Body of pancreas (tissue), 4 donors: ENCODE data around the gene CNTNAP2. TPM values are rescaled to one million over a fixed set of nuclear protein-coding genes. Genes with fewer than 3 reads are reported as not detected.

Experiments used
- ATAC-seq: fragments of 150-250 bp; one replicate; pipeline ENCODE4 v1.9.1; 2016
- DNase-seq, 4 donors: peaks; one replicate each; pipeline ENCODE4 v3.0.0-alpha.2; 2019
- H3K27ac ChIP-seq, 4 donors: fragments of 200-600 bp; sonication (generic); 1 replicate in 3 of 4; 2 replicates in 1 of 4; pipeline versions ENCODE4 v1.5.1 to v1.6.1; 2016 to 2019; ENCODE audit warnings: mild to moderate bottlenecking in 1 of 4, mixed read lengths in 1 of 4, moderate library complexity in 1 of 4
- H3K27me3 ChIP-seq, 2 donors: fragments of 200-600 bp; sonication (generic); one replicate each; pipeline ENCODE4 v1.6.0; 2016; ENCODE audit warnings: mild to moderate bottlenecking in 1 of 2
- H3K36me3 ChIP-seq, 2 donors: fragments of 200-600 bp; sonication (generic); replicated peaks in 1 of 2; 2 replicates each; pipeline ENCODE4 v1.5.1; 2016; ENCODE audit warnings: low read depth in 2 of 2; ENCODE audit not compliant: insufficient read depth in 1 of 2
- H3K4me1 ChIP-seq: fragments of 200-600 bp; sonication (generic); one replicate; pipeline ENCODE4 v1.6.0; 2016
- H3K4me3 ChIP-seq, 2 donors: fragments of 200-600 bp; sonication (generic); 1 replicate in 1 of 2; 2 replicates in 1 of 2; pipeline ENCODE4 v1.5.1; 2016 to 2019
- H3K9me3 ChIP-seq, 3 donors: fragments of 200-600 bp; sonication (generic); 1 replicate in 2 of 3; 2 replicates in 1 of 3; pipeline ENCODE4 v1.5.1; 2016
- CTCF ChIP-seq, 7 experiments: fragments of 450-650 bp in 4 of 7; fragments of 200-600 bp in 3 of 7; sonication (generic) in 3 of 7; IDR thresholded peaks; one replicate each; pipeline ENCODE4 v1.5.1; 2016 to 2019; ENCODE audit warnings: antibody characterized with exemption in 7 of 7
- POLR2A ChIP-seq, 3 donors: fragments of 450-650 bp; IDR thresholded peaks; one replicate each; pipeline ENCODE4 v1.6.1; 2016; ENCODE audit warnings: antibody characterized with exemption in 3 of 3, mild to moderate bottlenecking in 2 of 3
- WGBS, 2 donors: methylation state at CpG; one replicate each; pipeline ENCODE4 v1.1.5; 2017; 5-methylcytosine and 5-hydroxymethylcytosine counted together
- intact Hi-C: fragments of 100-400 bp; cut with DNase I; formaldehyde crosslinking; loops from one replicate; pipeline ENCODE4 v1.15.1; 2023
- total RNA-seq, 2 donors: library from RNA; depleted of rRNA; stranded (reverse); fragments of >200 nt; gene quantifications; one replicate each; pipeline ENCODE4 v1.1.0, GENCODE V29; 2016

The CNTNAP2 gene
- total RNA-seq, 2 donors from 2014 or later: 1.0 TPM; not detected in 1

GRCh38 chr7:147915781-147916180 lies 1799.2 kb downstream of the CNTNAP2 start:
- no peak overlapping the region for H3K27ac ChIP-seq
- WGBS, 2 donors: 28 to 32% methylated on average over 4 of the region's 4 CpGs
- H3K36me3 ChIP-seq: no peaks in the 10 kb centered on the region
- intact Hi-C loops: no loop called here
- no peaks in the 10 kb centered on the region for H3K9me3 ChIP-seq
- no peaks in the 10 kb centered on the region for H3K27me3 ChIP-seq
- no peaks in the 10 kb centered on the region for H3K4me1 ChIP-seq
- TF ChIP-seq CTCF (IDR thresholded peaks at IDR 0.05): no peak
- TF ChIP-seq POLR2A (IDR thresholded peaks at IDR 0.05): no peak
- no peak overlapping the region for H3K4me3 ChIP-seq
- no peak for ATAC-seq
- DNase-seq: no peak

- intact Hi-C loops: no loop called here
- H3K36me3 ChIP-seq: no peaks in the 10 kb centered on the region
- H3K27me3 ChIP-seq: no peaks in the 10 kb centered on the region
- no peaks in the 10 kb centered on the region for H3K9me3 ChIP-seq
- no peak for DNase-seq
- ATAC-seq: no peak
- no peak overlapping the region for H3K4me3 ChIP-seq
- no peak overlapping the region for H3K27ac ChIP-seq
- H3K4me1 ChIP-seq: no peaks in the 10 kb centered on the region
- 59 to 65% methylated on average over 4 of the region's 4 CpGs for WGBS, 2 donors
- TF ChIP-seq CTCF (IDR thresholded peaks at IDR 0.05) (no peak), POLR2A (IDR thresholded peaks at IDR 0.05) (no peak)
Measured at GRCh38 chr7:147916573-147916972, 1800.0 kb downstream of the CNTNAP2 start.

GRCh38 chr7:147923841-147924240 lies 1807.2 kb downstream of the CNTNAP2 start:
- WGBS, 2 donors: 88 to 97% methylated on average over 3 of the region's 3 CpGs
- intact Hi-C loops: no loop called here
- TF ChIP-seq CTCF (IDR thresholded peaks at IDR 0.05) (no peak), POLR2A (IDR thresholded peaks at IDR 0.05) (no peak)

GRCh38 chr7:147937428-147937827 lies 1820.8 kb downstream of the CNTNAP2 start:
- no peak for TF ChIP-seq POLR2A (IDR thresholded peaks at IDR 0.05)
- TF ChIP-seq CTCF (IDR thresholded peaks at IDR 0.05): no peak
- H3K36me3 ChIP-seq: no peaks in the 10 kb centered on the region
- no peak overlapping the region for H3K4me3 ChIP-seq
- no peaks in the 10 kb centered on the region for H3K4me1 ChIP-seq
- no peaks in the 10 kb centered on the region for H3K27me3 ChIP-seq
- no peaks in the 10 kb centered on the region for H3K9me3 ChIP-seq
- DNase-seq (no peak), ATAC-seq (no peak)
- intact Hi-C loops: no loop called here
- 65 to 67% methylated on average over 4 of the region's 4 CpGs for WGBS, 2 donors
- no peak overlapping the region for H3K27ac ChIP-seq

More at GRCh38 chr7:147923841-147924240, 1807.2 kb downstream of the CNTNAP2 start:
- Histone ChIP-seq H3K9me3 (no peaks in the 10 kb centered on the region), H3K4me1 (no peaks in the 10 kb centered on the region), H3K27ac (no peak overlapping the region), H3K36me3 (no peaks in the 10 kb centered on the region), H3K27me3 (no peaks in the 10 kb centered on the region), H3K4me3 (no peak overlapping the region)
- no peak for ATAC-seq
- no peak for DNase-seq

- ATAC-seq: no peak
- Histone ChIP-seq H3K27ac (no peak overlapping the region), H3K4me1 (no peaks in the 10 kb centered on the region), H3K27me3 (no peaks in the 10 kb centered on the region), H3K4me3 (no peak overlapping the region), H3K36me3 (no peaks in the 10 kb centered on the region), H3K9me3 (no peaks in the 10 kb centered on the region)
- intact Hi-C loops: no loop called here
- WGBS, 2 donors: 8 to 16% methylated on average over 3 of the region's 3 CpGs
- DNase-seq: no peak
- TF ChIP-seq CTCF (IDR thresholded peaks at IDR 0.05): no peak
- TF ChIP-seq POLR2A (IDR thresholded peaks at IDR 0.05): no peak
Measured at GRCh38 chr7:147941381-147941780, 1824.8 kb downstream of the CNTNAP2 start.
